Lung (tissue), 12 donors: Measurements from ENCODE around the gene TMEM272. TPM values are rescaled to one million over a fixed set of nuclear protein-coding genes. Genes with fewer than 3 reads are reported as not detected.

Experiments
- ATAC-seq: fragments of 200-7000 bp; cut with Tn5 transposase; one replicate; pipeline ENCODE4 v1.9.1; 2020; ENCODE audit warnings: moderate number of reproducible peaks; ENCODE audit not compliant: insufficient read depth, low FRiP score
- DNase-seq, 3 donors: peaks; one replicate each; pipeline ENCODE4 v3.0.0-alpha.2; 2013 to 2017
- H3K27ac ChIP-seq, 2 donors: one replicate each; pipeline ENCODE4 v1.5.1; 2013; ENCODE audit warnings: mild to moderate bottlenecking in 2 of 2, moderate library complexity in 2 of 2, control low read depth in 1 of 2, inconsistent platforms in 1 of 2, low read depth in 1 of 2, low read length in 1 of 2
- H3K27me3 ChIP-seq, 3 donors: one replicate each; pipeline ENCODE4 v1.5.1; 2013; ENCODE audit warnings: low read length in 2 of 3; ENCODE audit not compliant: control insufficient read depth in 3 of 3, insufficient read depth in 3 of 3
- H3K36me3 ChIP-seq, 4 donors: one replicate each; pipeline ENCODE4 v1.5.1; 2013; ENCODE audit warnings: low read length in 4 of 4, mild to moderate bottlenecking in 1 of 4, moderate library complexity in 1 of 4; ENCODE audit not compliant: control insufficient read depth in 4 of 4, insufficient read depth in 4 of 4
- H3K4me1 ChIP-seq, 5 donors: one replicate each; pipeline ENCODE4 v1.5.1; 2013; ENCODE audit warnings: low read length in 5 of 5, mild to moderate bottlenecking in 2 of 5, moderate library complexity in 1 of 5; ENCODE audit not compliant: control insufficient read depth in 5 of 5, insufficient read depth in 5 of 5
- H3K4me3 ChIP-seq: one replicate; pipeline ENCODE4 v1.5.1; 2013; ENCODE audit warnings: mild to moderate bottlenecking, control low read depth, moderate library complexity
- H3K9ac ChIP-seq, 2 donors: one replicate each; pipeline ENCODE4 v1.5.1; 2013; ENCODE audit warnings: low read length in 2 of 2, control low read depth in 1 of 2; ENCODE audit not compliant: insufficient read depth in 1 of 2
- H3K9me3 ChIP-seq, 4 donors: one replicate each; pipeline ENCODE4 v1.5.1; 2013; ENCODE audit warnings: low read length in 3 of 4, mild to moderate bottlenecking in 1 of 4, moderate library complexity in 1 of 4; ENCODE audit not compliant: control insufficient read depth in 4 of 4, insufficient read depth in 3 of 4
- WGBS, 2 donors: extraction: QIAGEN DNeasy Blood & Tissue Kit; methylation state at CpG; one replicate each; pipeline ENCODE4 v1.1.7; 2013; 5-methylcytosine and 5-hydroxymethylcytosine counted together
- polyA plus RNA-seq, 2 donors: library from polyadenylated mRNA; stranded (reverse); fragments of 200-250 nt; gene quantifications; one replicate each; pipeline ENCODE4 v1.2.1, GENCODE V29; 2013
- total RNA-seq, 2 donors: library from RNA; depleted of rRNA in 1 of 2; stranded (reverse); fragments of >200 nt in 1 of 2; gene quantifications; one replicate each; pipeline ENCODE4 v1.2.1, GENCODE V29; 2014 to 2021
- TF ChIP-seq, protein P1 (sequence below): IDR thresholded peaks from 2 replicates; pipeline ENCODE4 v1.5.1; 2012; ENCODE audit warnings: mild to moderate bottlenecking; ENCODE audit errors: control extremely low read depth, extremely low read depth
- donor health status: control.
- donor health status: control.
- donor health status: Bipolar disorder and iron deficiency.
- donor health status: healthy.
- donor health status: DM: yes; HTN: yes; CAD: no.

TMEM272 gene
- total and polyA plus RNA-seq, 4 donors: 0.08 to 0.55 (median 0.09) TPM

- ATAC-seq (no peak), DNase-seq (no peak)
- Histone ChIP-seq H3K9me3 (no peaks in the 10 kb centered on the region), H3K27me3 (no peaks in the 10 kb centered on the region), H3K4me1 (no peaks in the 10 kb centered on the region), H3K4me3 (no peak overlapping the region), H3K9ac (no peak overlapping the region), H3K27ac (no peak overlapping the region), H3K36me3 (no peaks in the 10 kb centered on the region)
- WGBS, 2 donors: 90 to 92% methylated on average over 6 of the region's 6 CpGs
- TF ChIP-seq, protein P1, sequence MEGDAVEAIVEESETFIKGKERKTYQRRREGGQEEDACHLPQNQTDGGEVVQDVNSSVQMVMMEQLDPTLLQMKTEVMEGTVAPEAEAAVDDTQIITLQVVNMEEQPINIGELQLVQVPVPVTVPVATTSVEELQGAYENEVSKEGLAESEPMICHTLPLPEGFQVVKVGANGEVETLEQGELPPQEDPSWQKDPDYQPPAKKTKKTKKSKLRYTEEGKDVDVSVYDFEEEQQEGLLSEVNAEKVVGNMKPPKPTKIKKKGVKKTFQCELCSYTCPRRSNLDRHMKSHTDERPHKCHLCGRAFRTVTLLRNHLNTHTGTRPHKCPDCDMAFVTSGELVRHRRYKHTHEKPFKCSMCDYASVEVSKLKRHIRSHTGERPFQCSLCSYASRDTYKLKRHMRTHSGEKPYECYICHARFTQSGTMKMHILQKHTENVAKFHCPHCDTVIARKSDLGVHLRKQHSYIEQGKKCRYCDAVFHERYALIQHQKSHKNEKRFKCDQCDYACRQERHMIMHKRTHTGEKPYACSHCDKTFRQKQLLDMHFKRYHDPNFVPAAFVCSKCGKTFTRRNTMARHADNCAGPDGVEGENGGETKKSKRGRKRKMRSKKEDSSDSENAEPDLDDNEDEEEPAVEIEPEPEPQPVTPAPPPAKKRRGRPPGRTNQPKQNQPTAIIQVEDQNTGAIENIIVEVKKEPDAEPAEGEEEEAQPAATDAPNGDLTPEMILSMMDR: no peak
Measured at GRCh38 chr13:51873117-51873798, 28.3 kb upstream of the TMEM272 start.

DNA sequence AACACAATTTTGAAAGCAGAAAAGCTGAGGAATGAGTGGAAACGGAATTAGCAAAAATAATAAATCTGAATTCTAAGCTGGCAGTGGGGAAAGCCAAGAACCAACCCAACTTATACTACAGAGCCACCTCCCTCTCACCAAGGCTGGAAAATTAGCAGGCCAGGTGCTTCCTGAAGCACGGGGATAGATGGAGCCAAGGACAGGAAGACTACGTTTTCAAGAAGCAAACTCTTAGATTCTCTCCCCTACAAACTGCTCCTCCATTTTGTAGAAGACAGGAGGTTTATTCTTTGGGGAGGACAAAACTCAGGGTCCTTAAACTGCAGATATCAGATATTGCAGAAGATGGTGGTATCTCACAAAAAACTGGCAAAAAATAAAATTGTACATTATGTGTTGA lies 25.6 kb upstream of the TMEM272 start:
- Histone ChIP-seq H3K36me3 (no peaks in the 10 kb centered on the region), H3K4me1 (no peaks in the 10 kb centered on the region), H3K9ac (no peak overlapping the region), H3K27ac (no peak overlapping the region), H3K9me3 (no peaks in the 10 kb centered on the region), H3K27me3 (no peaks in the 10 kb centered on the region), H3K4me3 (no peak overlapping the region)
- no peak for ATAC-seq
- WGBS, 2 donors: 50 to 53% methylated on average over 3 of the region's 3 CpGs
- TF ChIP-seq, protein P1: no peak
- DNase-seq: no peak

GRCh38 chr13:51869916-51870315 lies 24.9 kb upstream of the TMEM272 start:
- Histone ChIP-seq H3K4me1 (no peaks in the 10 kb centered on the region), H3K9me3 (no peaks in the 10 kb centered on the region), H3K27ac (no peak overlapping the region), H3K27me3 (no peaks in the 10 kb centered on the region), H3K36me3 (no peaks in the 10 kb centered on the region), H3K4me3 (no peak overlapping the region), H3K9ac (no peak overlapping the region)
- 76 to 85% methylated on average over 6 of the region's 6 CpGs for whole genome bisulfite sequencing, 2 donors
- ATAC-seq (no peak), DNase-seq (no peak)
- TF ChIP-seq, protein P1: no peak

- Histone ChIP-seq H3K36me3 (no peaks in the 10 kb centered on the region), H3K4me1 (no peaks in the 10 kb centered on the region), H3K27ac (no peak overlapping the region), H3K9me3 (no peaks in the 10 kb centered on the region), H3K27me3 (no peaks in the 10 kb centered on the region), H3K9ac (no peak overlapping the region), H3K4me3 (no peak overlapping the region)
- ATAC-seq: no peak
- no peak for DNase-seq
- TF ChIP-seq, protein P1: no peak
- WGBS, 2 donors: 87 to 97% methylated on average over 4 of the region's 4 CpGs
Measured at GRCh38 chr13:51867062-51867461, 22.1 kb upstream of the TMEM272 start.
